Hematopoietic multipotent progenitor cell treated with erythropoietin and hydrocortisone succinate and interleukin-3 and kit ligand, for 15 days (in vitro differentiated cells): ENCODE results near the gene TLR6.
"Not testable (repeated sequence)": the region's sequence is repeated elsewhere in the genome, so short reads cannot be mapped to it uniquely, and the experiment has no call there.

ENCODE experiments used
- DNase-seq: peaks from one replicate; pipeline ENCODE4 v3.0.0-alpha.2; 2015; ENCODE audit warnings: low spot score

TLR6 gene

GRCh38 chr4:38785041-38785790 lies 71.4 kb downstream of the TLR6 start:
- DNase-seq = no peak

- DNase-seq = no peak
Observed at GRCh38 chr4:38784141-38784540, 72.5 kb downstream of the TLR6 start.

- no peak for DNase-seq
Observed at GRCh38 chr4:38783109-38783460, 73.5 kb downstream of the TLR6 start.

- peak; percentile 46 for DNase-seq
Observed at GRCh38 chr4:38782452-38783108, 74.0 kb downstream of the TLR6 start, which contains the start of gene TLR10. TLR10 (minus strand) TSS chr4:38782990; CDS start chr4:38775590, 7,400 bp downstream.

- no peak for DNase-seq
Observed at GRCh38 chr4:38781854-38782261, 74.8 kb downstream of the TLR6 start.

- no peak for DNase-seq
Observed at GRCh38 chr4:38780833-38781484, 75.7 kb downstream of the TLR6 start.

- DNase-seq = no peak
Observed at GRCh38 chr4:38779790-38780189, 76.8 kb downstream of the TLR6 start.

GRCh38 chr4:38777925-38778324 lies 78.7 kb downstream of the TLR6 start:
- not testable (repeated sequence) for DNase-seq

- no peak for DNase-seq
Observed at GRCh38 chr4:38775326-38775725, 81.3 kb downstream of the TLR6 start.

GRCh38 chr4:38774181-38774955 lies 82.2 kb downstream of the TLR6 start:
- no peak for DNase-seq
